Measurements from ENCODE around the gene NTPCR. TPM values are rescaled to one million over a fixed set of nuclear protein-coding genes. Genes with fewer than 3 reads are reported as not detected.

The NTPCR gene
- total and polyA plus RNA-seq, 8 donors = 10.0 to 40.6 (median 20.4) TPM

GRCh38 chr1:232990176-232991128 lies 40.0 kb downstream of the NTPCR start:
- WGBS, 2 donors = 86 to 92% methylated on average over 20 of the region's 20 CpGs
- Histone ChIP-seq H3K4me1 (no peaks in the 10 kb centered on the region), H3K27me3 (no peaks in the 10 kb centered on the region), H3K36me3 (no peaks in the 10 kb centered on the region), H3K27ac (no peak overlapping the region), H3K4me3 (no peak overlapping the region), H3K9me3 (no peaks in the 10 kb centered on the region)
- TF ChIP-seq CTCF (IDR thresholded peaks at IDR 0.05) = no peak
- no peak for ATAC-seq
- no peak for DNase-seq
- intact Hi-C loops (cut with DNase I) = no loop called here
- no peak for FAIRE-seq

- no peak for DNase-seq
- H3K4me3 ChIP-seq = no peak overlapping the region
- no peak for TF ChIP-seq CTCF (IDR thresholded peaks at IDR 0.05)
- no peaks in the 10 kb centered on the region for H3K27me3 ChIP-seq
- peaks cover 0 to under 1% (median 0%) of the 10 kb centered on the region in 3 donors for H3K4me1 ChIP-seq
- H3K36me3 ChIP-seq = no peaks in the 10 kb centered on the region
- H3K9me3 ChIP-seq = no peaks in the 10 kb centered on the region
- WGBS, 2 donors = 84 to 85% methylated on average over 7 of the region's 7 CpGs
- ATAC-seq = no peak
- no peak for FAIRE-seq
- intact Hi-C loops (cut with DNase I) = no loop called here
- H3K27ac ChIP-seq = no peak overlapping the region
Measured at GRCh38 chr1:232991238-232991637, 40.8 kb downstream of the NTPCR start.

- intact Hi-C loops (cut with DNase I) = no loop called here
- no peak for FAIRE-seq
- no peak for DNase-seq
- WGBS, 2 donors = 85 to 86% methylated on average over 3 of the region's 3 CpGs
- Histone ChIP-seq H3K9me3 (no peaks in the 10 kb centered on the region), H3K4me1 (peaks cover 0 to 5% (median 0%) of the 10 kb centered on the region in 3 donors), H3K36me3 (no peaks in the 10 kb centered on the region), H3K27me3 (no peaks in the 10 kb centered on the region), H3K27ac (no peak overlapping the region), H3K4me3 (no peak overlapping the region)
- no peak for ATAC-seq
- no peak for TF ChIP-seq CTCF (IDR thresholded peaks at IDR 0.05)
Measured at GRCh38 chr1:232992227-232992626, 41.8 kb downstream of the NTPCR start.

GRCh38 chr1:232993555-232993954 lies 43.1 kb downstream of the NTPCR start:
- Histone ChIP-seq H3K27me3 (no peaks in the 10 kb centered on the region), H3K4me1 (peaks cover 0 to 5% (median 0%) of the 10 kb centered on the region in 3 donors), H3K27ac (no peak overlapping the region), H3K36me3 (peaks cover 0 to 2% (median 1%) of the 10 kb centered on the region in 3 donors), H3K9me3 (no peaks in the 10 kb centered on the region), H3K4me3 (no peak overlapping the region)
- no peak for TF ChIP-seq CTCF (IDR thresholded peaks at IDR 0.05)
- no peak for DNase-seq
- ATAC-seq = no peak
- whole genome bisulfite sequencing, 2 donors = 99% methylated on average over 3 of the region's 3 CpGs
- intact Hi-C loops (cut with DNase I) = no loop called here
- no peak for FAIRE-seq

- H3K36me3 ChIP-seq = peaks cover 0 to 7% (median 4%) of the 10 kb centered on the region in 3 donors
- 45 to 46% methylated on average over 2 of the region's 2 CpGs for WGBS, 2 donors
- FAIRE-seq = no peak
Measured at GRCh38 chr1:232995189-232995588, 44.8 kb downstream of the NTPCR start.

More at GRCh38 chr1:232995189-232995588, 44.8 kb downstream of the NTPCR start:
- Histone ChIP-seq H3K9me3 (no peaks in the 10 kb centered on the region), H3K27me3 (no peaks in the 10 kb centered on the region), H3K4me3 (no peak overlapping the region), H3K27ac (no peak overlapping the region), H3K4me1 (peaks cover 0 to 5% (median 0%) of the 10 kb centered on the region in 3 donors)
- TF ChIP-seq CTCF (IDR thresholded peaks at IDR 0.05) = no peak
- intact Hi-C loops (cut with DNase I) = no loop called here
- peak in 3 of 6 donors; percentile 36 to 59 (median 52) for DNase-seq
- ATAC-seq = peak; percentile 54 to 89 (median 80)

Measured in pancreas (tissue), 10 donors.